Stimulated activated naive CD8-positive, alpha-beta T cell treated with anti-CD3 and anti-CD28 coated beads, Interleukin-15, Interleukin-2, amounts not matched to agents 100 ng/mL and 50 ng/mL, for 24 hours (primary cell): ENCODE data around the gene ZNF771.

Experiments
- H3K27ac Mint-ChIP-seq: one replicate; pipeline ENCODE4 v1.8.0; 2021; ENCODE audit warnings: mild to moderate bottlenecking, mixed read lengths
- H3K27me3 Mint-ChIP-seq: one replicate; pipeline ENCODE4 v1.8.0; 2021; ENCODE audit warnings: mixed read lengths
- H3K36me3 Mint-ChIP-seq: one replicate; pipeline ENCODE4 v1.8.0; 2021; ENCODE audit warnings: low read depth, mixed read lengths
- H3K4me1 Mint-ChIP-seq: one replicate; pipeline ENCODE4 v1.8.0; 2021; ENCODE audit warnings: low read depth, mixed read lengths
- H3K4me3 Mint-ChIP-seq: one replicate; pipeline ENCODE4 v1.8.0; 2021; ENCODE audit warnings: mild to moderate bottlenecking, mixed read lengths
- H3K9me3 Mint-ChIP-seq: one replicate; pipeline ENCODE4 v1.8.0; 2021; ENCODE audit warnings: mixed read lengths

ZNF771 gene

GRCh38 chr16:30406795-30407101 lies 658 bp upstream of the ZNF771 start:
- no peaks in the 10 kb centered on the region for H3K27me3 Mint-ChIP-seq
- H3K9me3 Mint-ChIP-seq: no peaks in the 10 kb centered on the region
- peaks cover 9% of the 10 kb centered on the region for H3K36me3 Mint-ChIP-seq
- H3K27ac Mint-ChIP-seq: peak overlapping the region; percentile 99
- H3K4me1 Mint-ChIP-seq: peaks cover 26% of the 10 kb centered on the region
- peak overlapping the region; percentile 91 for H3K4me3 Mint-ChIP-seq

GRCh38 chr16:30407804-30408534 lies 563 bp downstream of the ZNF771 start:
- Mint-ChIP-seq H3K27me3 (no peaks in the 10 kb centered on the region), H3K4me3 (peak overlapping the region; percentile 83), H3K9me3 (no peaks in the 10 kb centered on the region), H3K4me1 (peaks cover 37% of the 10 kb centered on the region), H3K36me3 (peaks cover 15% of the 10 kb centered on the region), H3K27ac (peak overlapping the region; percentile 71)

- Mint-ChIP-seq H3K27ac (no peak overlapping the region), H3K4me3 (peak overlapping the region; percentile 83), H3K9me3 (no peaks in the 10 kb centered on the region), H3K4me1 (peaks cover 41% of the 10 kb centered on the region), H3K36me3 (peaks cover 22% of the 10 kb centered on the region), H3K27me3 (no peaks in the 10 kb centered on the region)
These were observed 2.0 kb downstream of the ZNF771 start for GRCh38 chr16:30409125-30410060.

GRCh38 chr16:30413112-30413806 lies 5.9 kb downstream of the ZNF771 start:
- Mint-ChIP-seq H3K36me3 (peaks cover 37% of the 10 kb centered on the region), H3K27me3 (no peaks in the 10 kb centered on the region), H3K4me1 (peaks cover 51% of the 10 kb centered on the region), H3K4me3 (no peak overlapping the region), H3K9me3 (no peaks in the 10 kb centered on the region), H3K27ac (no peak overlapping the region)

GRCh38 chr16:30414159-30414558 lies 6.8 kb downstream of the ZNF771 start:
- H3K27me3 Mint-ChIP-seq: no peaks in the 10 kb centered on the region
- peaks cover 41% of the 10 kb centered on the region for H3K36me3 Mint-ChIP-seq
- H3K9me3 Mint-ChIP-seq: no peaks in the 10 kb centered on the region
- peaks cover 51% of the 10 kb centered on the region for H3K4me1 Mint-ChIP-seq
- H3K27ac Mint-ChIP-seq: peak overlapping the region; percentile 9
- H3K4me3 Mint-ChIP-seq: no peak overlapping the region

GRCh38 chr16:30416047-30416603 lies 8.7 kb downstream of the ZNF771 start:
- H3K27ac Mint-ChIP-seq: no peak overlapping the region

GRCh38 chr16:30416624-30417528 lies 9.5 kb downstream of the ZNF771 start:
- H3K27me3 Mint-ChIP-seq: no peaks in the 10 kb centered on the region

More at GRCh38 chr16:30416047-30416603, 8.7 kb downstream of the ZNF771 start:
- H3K27me3 Mint-ChIP-seq: no peaks in the 10 kb centered on the region
- no peak overlapping the region for H3K4me3 Mint-ChIP-seq
- H3K9me3 Mint-ChIP-seq: no peaks in the 10 kb centered on the region
- H3K4me1 Mint-ChIP-seq: peaks cover 44% of the 10 kb centered on the region
- H3K36me3 Mint-ChIP-seq: peaks cover 47% of the 10 kb centered on the region

GRCh38 chr16:30417529-30418349 lies 10.3 kb downstream of the ZNF771 start:
- peak overlapping the region; percentile 36 for H3K27ac Mint-ChIP-seq

More at GRCh38 chr16:30416624-30417528, 9.5 kb downstream of the ZNF771 start:
- Mint-ChIP-seq H3K4me3 (no peak overlapping the region), H3K4me1 (peaks cover 44% of the 10 kb centered on the region), H3K27ac (no peak overlapping the region), H3K36me3 (peaks cover 47% of the 10 kb centered on the region), H3K9me3 (no peaks in the 10 kb centered on the region)

GRCh38 chr16:30418350-30419181 lies 11.2 kb downstream of the ZNF771 start:
- Mint-ChIP-seq H3K27ac (peak overlapping the region; percentile 31), H3K36me3 (peaks cover 52% of the 10 kb centered on the region)

More at GRCh38 chr16:30417529-30418349, 10.3 kb downstream of the ZNF771 start:
- H3K36me3 Mint-ChIP-seq: peaks cover 50% of the 10 kb centered on the region
- peaks cover 35% of the 10 kb centered on the region for H3K4me1 Mint-ChIP-seq
- H3K4me3 Mint-ChIP-seq: peak overlapping the region; percentile 67
- no peaks in the 10 kb centered on the region for H3K9me3 Mint-ChIP-seq
- H3K27me3 Mint-ChIP-seq: no peaks in the 10 kb centered on the region

GRCh38 chr16:30421010-30421409 lies 13.6 kb downstream of the ZNF771 start:
- no peaks in the 10 kb centered on the region for H3K9me3 Mint-ChIP-seq
- no peak overlapping the region for H3K27ac Mint-ChIP-seq
- H3K4me1 Mint-ChIP-seq: peaks cover 25% of the 10 kb centered on the region
- no peak overlapping the region for H3K4me3 Mint-ChIP-seq
- H3K27me3 Mint-ChIP-seq: no peaks in the 10 kb centered on the region
- H3K36me3 Mint-ChIP-seq: peaks cover 60% of the 10 kb centered on the region

More at GRCh38 chr16:30418350-30419181, 11.2 kb downstream of the ZNF771 start:
- peaks cover 30% of the 10 kb centered on the region for H3K4me1 Mint-ChIP-seq
- H3K27me3 Mint-ChIP-seq: no peaks in the 10 kb centered on the region
- H3K9me3 Mint-ChIP-seq: no peaks in the 10 kb centered on the region
- H3K4me3 Mint-ChIP-seq: peak overlapping the region; percentile 67

- Mint-ChIP-seq H3K27ac (no peak overlapping the region), H3K4me1 (peaks cover 25% of the 10 kb centered on the region), H3K4me3 (no peak overlapping the region)
These were observed 20.6 kb downstream of the ZNF771 start for GRCh38 chr16:30428055-30428454.

GRCh38 chr16:30429418-30429677 lies 21.9 kb downstream of the ZNF771 start:
- Mint-ChIP-seq H3K36me3 (peaks cover 32% of the 10 kb centered on the region), H3K9me3 (no peaks in the 10 kb centered on the region), H3K4me3 (no peak overlapping the region), H3K27ac (no peak overlapping the region), H3K27me3 (no peaks in the 10 kb centered on the region), H3K4me1 (peaks cover 34% of the 10 kb centered on the region)

More at GRCh38 chr16:30428055-30428454, 20.6 kb downstream of the ZNF771 start:
- Mint-ChIP-seq H3K36me3 (peaks cover 43% of the 10 kb centered on the region), H3K9me3 (no peaks in the 10 kb centered on the region), H3K27me3 (no peaks in the 10 kb centered on the region)
